GM18499 (cell line): ENCODE results near the gene SORBS1.

ENCODE experiments used
- ATAC-seq: cut with Tn5 transposase; IDR thresholded peaks from one replicate; pipeline ENCODE4 v1.9.1; 2021; ENCODE audit warnings: moderate number of reproducible peaks; ENCODE audit not compliant: insufficient read depth, unreplicated experiment

The SORBS1 gene

DNA sequence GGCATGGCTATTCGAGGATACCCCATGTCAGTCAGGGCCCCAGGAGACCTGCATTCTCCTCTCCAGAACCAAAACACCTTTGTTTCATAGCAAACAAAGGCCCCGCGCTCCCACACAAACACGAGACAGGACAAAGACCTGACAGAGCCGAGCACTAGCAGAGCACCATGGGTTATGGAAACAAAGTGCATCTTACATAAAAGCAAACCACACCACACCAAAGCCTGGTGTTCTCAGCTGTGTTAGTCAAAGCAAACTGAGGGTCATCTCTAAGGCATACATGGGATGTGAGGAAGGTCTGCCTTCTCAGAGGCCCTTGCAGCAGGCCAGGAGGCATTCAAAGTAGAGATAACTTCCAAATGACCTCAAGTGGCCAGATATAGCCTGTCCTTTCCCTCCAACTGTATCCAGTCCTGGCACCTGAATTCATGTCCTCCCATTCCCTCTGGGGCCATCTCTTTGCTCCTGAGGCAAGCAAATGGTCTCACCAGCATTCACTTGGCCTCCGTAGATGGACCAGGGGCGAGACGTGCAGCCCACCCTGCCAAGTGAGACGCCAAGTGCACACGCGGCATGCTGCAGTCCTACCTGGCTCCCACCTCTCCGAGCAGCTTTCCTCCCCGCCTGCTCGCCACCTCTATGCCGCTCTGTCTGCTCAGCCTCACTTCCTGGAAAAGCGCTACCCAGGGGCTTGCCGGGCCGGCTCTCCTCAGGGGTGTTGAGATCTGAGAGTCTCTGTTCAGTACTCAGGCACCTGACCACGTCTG is 225.1 kb downstream of the SORBS1 start:
- ATAC-seq, result no peak

DNA sequence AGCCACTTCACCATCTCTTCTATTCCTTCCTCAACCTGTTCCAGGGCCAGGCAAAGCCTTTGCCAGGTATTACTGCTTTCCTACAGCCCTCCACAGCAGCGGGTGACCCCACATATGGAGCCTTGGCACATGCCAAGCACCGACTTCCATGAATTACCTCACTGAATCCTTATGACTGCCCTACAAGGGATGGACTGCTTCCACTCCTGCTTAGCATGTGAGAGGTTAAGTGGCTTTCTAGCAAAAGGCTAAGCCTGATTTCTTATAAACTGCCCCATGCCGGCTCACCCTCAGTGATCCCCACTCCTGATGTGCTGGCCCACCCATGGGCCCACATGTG is 226.4 kb downstream of the SORBS1 start:
- no peak for ATAC-seq

DNA sequence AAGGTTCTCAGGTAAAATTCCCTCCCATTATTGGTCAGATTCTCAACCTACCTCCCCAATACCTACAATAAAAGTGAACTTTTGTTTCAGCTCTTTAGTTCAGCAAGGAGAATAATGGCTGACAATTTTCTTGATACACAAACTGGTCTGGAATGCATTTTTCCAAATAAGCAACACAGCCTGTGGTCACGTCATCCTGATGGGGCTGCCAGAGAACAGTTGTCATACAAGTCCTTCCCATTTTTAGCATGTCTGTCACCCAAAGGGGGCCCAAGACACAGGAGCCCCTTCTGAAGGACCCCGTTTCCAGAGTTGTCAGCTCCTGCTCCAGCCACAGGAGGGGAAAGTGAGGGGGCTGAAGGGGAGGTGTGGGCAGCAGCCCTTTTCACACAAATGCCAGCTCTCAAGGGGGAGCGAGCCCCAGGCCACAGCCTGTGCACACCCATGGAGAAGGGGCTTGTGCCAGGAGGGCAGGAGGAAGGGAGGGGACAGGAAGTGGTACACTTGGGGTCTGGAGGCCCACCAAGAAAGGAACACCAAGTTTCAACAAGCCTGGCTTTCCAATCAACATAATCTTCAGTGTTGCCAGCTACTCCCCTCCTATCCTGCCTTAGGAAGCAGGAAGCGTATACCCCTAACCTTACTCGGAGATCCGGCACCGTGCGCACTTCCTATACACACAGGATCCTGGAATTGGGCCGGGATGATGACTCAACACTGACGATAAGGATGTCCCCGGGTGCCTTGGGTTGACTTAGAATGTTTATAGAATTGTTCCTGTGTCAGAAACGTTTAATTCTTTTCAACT is 227.0 kb downstream of the SORBS1 start:
- ATAC-seq, result no peak

DNA sequence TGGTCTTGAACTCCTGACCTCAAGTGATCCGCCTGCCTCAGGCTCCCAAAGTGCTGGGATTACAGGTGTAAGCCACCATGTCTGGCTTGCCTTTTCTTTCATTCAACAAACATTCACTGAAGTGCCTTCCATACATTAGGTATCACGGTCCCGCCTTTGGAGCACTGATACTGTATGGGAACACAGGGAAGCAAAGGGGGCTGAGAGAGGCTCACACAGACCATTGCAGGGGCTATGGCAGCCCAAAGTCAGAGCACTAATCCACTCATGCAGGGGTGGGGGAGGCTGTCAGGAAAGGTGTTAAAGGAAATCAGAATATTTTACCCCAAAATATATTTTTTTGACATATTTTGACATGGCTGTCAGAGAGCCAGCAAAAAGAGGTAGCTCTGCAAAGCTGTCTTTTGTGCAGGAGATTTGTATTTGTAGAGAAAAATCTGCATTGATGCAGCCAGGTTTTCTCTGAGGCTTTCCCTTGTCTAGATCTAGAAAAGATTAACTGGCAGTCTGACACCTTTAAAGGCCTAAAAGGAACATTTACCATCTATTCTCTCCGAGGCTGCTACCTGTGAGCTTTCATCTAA is 228.4 kb downstream of the SORBS1 start:
- ATAC-seq, result no peak

DNA sequence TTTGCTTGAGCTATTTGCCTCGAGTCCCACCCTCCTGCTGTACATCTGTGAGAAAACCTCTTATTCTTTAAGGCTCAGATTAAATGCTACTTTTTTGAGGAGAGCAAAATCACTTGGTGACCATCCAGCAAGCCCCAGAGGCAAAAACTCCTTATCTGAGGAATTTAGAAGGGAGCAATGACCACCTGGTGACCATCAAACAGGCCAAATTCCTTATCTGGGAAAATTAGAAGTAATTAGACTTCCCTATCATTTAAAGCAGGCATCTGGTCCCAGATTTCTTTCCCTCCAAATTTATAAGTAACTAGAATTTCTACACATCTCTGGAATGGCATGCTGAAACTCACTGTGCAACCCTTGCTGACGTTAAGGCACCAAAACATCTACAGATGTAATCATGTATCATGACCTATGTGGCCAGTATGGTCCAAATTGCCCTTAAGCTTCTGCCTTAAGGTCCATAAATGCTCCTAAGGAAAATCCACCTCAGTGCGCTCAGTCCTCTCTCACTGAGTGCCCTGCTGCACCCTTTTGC is 229.5 kb downstream of the SORBS1 start:
- ATAC-seq, result no peak

DNA sequence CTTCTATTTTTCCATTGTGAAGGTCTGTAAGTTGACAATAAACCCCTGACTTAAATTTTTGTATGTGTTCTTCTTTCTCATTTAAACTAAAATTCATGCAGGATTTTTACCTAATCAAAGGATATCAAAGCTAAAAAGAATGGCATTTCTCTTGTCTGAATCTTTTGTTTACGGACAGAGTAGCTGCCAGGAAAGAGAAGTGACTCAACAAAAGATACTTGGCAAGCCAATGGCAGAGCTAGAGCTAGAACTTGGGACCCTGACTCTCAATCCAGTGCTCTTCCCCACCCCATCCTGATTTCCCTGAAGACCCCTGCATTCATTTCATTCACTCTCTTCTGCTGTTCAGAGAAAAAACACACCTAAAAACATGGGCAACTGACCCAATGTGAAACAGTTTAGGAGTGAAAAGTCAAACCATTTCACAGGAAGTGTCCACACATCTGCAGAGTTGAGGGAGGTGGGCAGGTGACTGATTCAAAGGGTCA is 230.2 kb downstream of the SORBS1 start:
- ATAC-seq, result no peak

DNA sequence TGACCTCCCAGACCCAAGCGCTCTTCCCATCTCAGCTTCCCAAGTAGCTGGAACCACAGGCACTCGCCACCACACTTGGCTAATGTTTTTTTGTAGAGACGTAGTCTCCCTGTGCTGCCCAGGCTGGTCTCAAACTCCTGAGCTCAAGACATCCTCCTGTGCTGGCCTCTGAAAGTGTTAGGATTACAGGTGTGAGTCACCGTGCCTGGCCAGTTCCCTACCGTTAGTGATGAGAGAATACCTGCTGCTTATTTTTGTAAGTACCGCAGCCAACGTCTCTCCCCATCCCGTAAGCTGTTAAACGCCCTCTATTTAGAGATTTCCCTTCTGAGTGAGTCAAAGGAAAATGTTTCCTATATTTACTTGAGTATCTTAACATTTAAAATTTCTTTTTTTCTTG is 231.9 kb downstream of the SORBS1 start:
- ATAC-seq, result no peak

DNA sequence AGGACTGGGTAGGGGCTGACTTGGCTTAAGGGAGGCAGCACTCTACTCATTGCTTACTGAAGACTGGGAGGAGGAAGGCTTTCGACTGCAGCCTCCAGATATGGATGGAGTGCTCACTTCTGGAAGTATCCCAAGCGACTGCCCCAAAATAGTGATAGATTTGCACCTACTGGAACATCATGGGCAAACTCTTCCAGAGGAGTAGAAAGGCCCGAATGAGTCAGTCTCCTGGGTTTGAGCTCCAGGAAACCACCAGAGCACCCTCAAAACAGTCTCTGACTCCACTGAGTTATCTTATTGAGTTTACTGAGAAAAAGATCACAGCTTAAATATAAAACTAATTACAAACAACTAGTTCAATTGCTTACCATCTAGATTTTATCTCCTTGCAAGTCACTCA is 233.2 kb downstream of the SORBS1 start:
- ATAC-seq, result no peak

DNA sequence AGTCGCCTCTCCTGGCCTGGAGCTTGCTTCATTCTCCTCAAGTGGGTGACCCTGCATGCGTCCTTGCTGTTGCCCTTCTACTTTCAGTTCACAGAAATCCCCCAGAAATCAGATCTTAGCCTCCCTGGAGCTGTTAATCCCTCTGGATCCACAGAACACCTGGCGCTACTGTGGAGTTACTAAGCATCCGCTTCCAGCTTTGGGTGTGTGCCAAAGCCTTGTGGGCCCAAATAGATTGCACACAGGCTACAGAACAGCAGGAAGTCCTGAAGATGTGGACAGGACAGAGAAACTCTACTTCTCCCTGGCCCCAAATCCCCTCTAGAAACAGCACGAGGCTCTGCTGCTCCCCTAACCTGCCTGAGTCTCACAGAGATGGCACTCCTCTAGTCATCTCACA is 233.8 kb downstream of the SORBS1 start:
- no peak for ATAC-seq

DNA sequence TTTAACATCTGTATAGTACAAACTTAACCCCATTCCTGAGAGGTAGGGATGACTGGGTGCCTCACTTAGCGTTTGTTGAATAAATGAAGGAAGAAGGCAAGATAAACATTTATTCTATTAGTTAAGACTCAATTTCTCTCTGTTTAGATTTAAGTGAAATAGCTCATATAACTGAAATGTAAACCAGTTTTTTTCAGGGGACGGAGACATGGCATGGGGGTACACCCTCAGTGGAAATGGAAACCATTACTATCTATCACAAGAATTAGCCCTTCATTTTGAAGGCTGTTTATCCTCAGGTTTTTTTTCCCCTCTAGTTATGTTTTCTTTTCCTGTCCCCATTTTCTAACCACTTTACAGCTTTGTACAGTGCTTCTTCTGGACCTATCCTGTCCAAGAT is 234.8 kb downstream of the SORBS1 start:
- no peak for ATAC-seq

DNA sequence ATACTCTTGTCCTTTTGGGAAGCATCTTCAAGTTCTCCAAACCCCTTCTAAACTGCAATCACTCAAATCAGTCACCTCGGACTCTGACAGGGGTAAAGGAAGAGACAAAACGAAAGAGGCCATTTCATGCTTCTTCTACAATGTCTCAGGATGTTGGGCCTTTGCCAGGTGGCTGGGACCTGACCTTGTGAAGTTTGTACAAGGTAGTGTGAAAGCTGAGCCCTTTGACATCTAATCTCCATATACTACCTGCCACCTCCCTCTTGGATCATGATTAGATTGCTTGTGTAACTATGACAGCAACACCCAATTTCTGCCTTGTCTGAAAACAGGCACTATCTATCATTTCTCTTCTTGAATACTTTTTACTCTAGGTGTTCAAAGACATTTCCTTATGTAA is 235.3 kb downstream of the SORBS1 start:
- no peak for ATAC-seq

DNA sequence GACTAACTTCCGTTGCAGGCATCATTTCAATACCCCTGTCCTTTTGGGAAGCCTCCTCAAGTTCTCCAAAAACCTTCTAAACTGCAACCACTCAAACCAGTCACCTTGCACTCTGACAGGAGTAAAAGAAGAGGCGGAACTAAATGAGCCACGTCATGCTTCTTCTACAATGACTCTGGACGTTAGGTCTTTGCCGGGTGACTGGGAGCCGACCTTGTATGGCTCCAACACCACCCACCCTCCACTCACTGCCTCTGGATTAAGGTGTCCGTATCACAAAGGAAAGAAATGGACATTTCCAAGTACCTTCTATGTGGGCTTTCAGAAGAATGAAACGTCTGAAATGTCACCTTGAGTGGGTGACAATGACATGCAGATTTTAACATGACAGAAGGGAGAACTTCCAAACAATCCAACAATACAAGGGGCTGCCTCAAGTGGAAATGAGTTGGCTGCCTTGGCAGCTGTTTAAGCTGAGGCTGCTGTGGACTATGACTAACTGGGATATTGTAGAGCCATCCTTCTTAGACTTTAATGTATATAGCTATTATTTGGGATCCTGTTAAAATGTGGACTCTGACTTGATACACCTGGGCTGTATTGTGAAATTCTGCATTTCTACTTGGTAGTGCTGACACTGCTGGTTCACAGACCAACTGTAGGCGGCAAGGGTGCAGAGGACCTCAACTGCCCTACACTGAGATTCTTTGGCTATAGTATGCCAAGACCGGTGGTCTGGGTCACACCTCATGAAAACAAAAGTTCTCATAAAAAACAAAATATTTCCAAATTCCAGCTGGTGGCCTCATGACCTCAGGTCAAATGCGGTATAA is 236.5 kb downstream of the SORBS1 start:
- ATAC-seq, result no peak

DNA sequence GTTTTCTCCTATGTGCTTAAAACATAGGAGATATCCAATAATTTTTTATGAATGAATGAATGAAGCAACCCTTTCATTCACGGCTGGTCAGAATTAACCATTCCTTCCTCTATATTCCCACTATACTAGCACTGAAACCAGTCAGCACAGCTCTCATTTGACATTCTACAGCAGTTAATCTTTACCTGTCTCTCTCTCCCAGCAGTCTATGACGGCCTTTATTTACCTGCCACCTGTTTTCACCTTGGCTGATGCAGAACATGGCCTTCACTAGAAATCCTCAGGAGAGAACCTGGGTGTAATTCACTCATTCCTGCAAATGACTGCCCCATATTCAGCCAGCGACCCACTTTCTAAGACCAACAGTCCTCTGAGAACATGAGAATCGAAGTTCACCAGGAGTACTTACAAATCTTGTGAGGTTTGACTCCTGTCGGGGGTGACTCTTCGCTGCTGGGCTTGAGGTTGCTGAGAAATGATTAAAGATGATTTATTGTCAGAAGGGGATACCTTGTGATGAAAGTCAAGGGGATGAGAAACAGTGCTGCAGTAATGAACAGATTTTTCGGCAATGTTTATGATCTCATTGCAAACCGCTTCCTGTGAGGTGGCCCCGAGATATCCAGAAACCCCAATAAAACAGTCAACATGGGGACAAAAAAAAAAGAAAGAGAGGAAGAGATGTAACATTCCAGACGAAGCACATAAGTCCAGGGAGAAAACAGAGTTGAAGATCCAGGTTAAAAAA is 239.4 kb downstream of the SORBS1 start:
- ATAC-seq, result no peak

DNA sequence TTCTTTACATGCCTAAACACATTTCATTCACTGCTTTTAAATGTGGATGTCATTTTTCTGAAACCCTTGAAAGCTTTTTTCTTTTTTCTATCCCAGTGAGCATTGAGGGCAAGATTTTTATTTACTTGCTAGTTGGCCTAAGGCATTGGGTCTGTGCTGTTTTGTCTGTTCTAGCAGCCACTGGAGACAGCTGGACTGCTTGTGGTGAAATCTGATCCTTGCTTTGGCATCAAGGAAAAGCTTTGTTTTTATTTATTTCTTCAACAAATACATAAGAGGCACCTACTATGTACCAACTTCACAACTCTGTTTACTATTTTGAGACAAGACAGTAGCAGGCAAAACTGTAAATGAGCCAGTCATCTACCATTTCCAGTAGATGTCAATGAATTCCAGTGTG is 241.9 kb downstream of the SORBS1 start:
- no peak for ATAC-seq

DNA sequence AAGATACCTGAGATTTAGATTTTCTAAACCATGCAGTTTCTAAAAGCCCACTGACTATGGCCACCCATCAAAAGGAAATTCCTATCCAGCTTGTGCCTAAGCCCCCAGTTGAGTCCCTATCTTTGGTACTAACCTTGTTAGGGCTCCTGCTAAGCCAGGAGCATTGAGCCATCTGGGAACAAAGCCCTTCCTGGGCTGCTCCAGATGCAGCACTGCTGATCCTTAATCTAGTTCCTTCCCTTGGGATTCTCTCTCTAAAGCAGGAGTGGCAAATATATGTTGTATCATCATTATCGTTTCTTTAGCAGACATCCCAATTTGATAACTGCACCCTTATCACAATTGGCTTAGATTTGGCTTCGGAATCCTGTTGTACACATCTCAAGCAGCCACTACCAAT is 245.7 kb downstream of the SORBS1 start:
- ATAC-seq, result no peak

DNA sequence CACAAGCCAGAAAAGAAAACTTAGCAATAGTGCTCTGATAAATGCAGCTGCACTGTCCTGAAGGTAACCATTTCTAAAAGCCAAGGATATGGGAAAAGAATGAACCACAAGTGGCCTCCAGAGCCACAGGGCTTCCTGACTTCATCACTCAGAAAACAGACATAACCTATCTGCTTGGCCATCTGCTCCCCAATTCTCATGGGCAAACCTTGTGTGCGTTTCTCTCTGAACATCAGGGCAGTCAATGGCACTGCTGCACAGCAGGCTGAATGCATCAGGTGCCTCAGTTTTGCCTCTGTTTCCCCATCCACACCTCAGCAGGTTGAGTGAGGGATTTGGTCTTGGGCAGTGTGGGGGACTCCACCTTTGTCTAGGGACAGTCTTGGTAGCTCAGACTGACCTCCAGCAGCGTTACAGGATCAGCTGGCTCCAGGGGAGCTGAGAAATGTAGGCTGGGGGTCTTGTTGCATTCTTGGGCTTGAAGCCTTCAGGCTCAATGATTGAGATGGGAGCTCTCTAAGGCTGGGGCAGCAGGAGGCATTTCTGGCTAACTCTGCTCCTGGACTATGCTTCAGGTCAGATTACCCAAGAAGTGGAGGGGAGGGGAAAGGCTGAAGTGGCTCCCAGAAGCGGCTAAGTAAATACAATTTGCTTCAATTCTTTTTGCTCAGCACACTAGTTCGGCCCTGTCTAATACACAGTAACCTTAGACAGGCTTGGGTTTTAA is 246.8 kb downstream of the SORBS1 start:
- no peak for ATAC-seq

DNA sequence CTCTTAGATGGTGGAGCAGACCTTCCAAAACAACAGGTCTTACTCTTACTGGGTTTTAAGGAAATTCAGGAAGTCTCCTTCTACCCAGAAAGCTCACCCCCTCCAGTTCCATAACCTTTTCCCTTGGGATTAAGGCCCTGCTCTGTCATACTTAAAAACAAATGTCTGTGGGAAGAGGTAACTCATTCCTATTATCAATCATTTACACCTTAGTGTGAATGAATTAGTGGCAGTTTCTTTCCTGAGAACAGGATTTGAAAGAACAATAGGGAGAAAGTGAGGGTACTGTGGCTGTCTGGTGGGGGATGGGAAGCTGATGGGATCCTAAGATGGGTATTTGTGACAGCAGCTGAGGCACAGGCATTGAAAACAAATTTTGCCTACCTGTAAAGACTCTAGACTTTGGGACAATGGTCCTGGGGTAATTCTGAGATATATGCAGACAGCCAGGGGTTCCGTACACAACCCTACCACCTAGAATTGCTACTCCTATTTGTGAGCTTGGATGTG is 248.1 kb downstream of the SORBS1 start:
- ATAC-seq, result no peak

DNA sequence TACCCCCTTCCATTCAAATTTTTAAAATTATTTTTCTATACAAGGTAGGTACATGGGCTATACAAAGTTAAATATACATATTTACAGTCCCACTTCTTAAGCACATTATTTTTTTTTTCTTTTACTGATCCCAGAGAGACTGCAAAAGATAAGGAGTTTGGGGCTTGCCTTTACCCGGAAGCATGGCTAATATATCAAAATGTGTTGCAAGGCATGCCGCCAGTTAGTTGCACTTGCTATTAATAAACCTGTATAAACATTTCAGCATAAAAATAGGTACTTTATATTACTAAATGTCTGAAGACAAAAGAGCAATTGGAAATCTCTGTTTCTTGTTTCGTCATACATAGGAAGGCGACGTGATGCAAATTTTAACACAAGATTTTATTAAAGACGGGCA is 248.9 kb downstream of the SORBS1 start:
- no peak for ATAC-seq

DNA sequence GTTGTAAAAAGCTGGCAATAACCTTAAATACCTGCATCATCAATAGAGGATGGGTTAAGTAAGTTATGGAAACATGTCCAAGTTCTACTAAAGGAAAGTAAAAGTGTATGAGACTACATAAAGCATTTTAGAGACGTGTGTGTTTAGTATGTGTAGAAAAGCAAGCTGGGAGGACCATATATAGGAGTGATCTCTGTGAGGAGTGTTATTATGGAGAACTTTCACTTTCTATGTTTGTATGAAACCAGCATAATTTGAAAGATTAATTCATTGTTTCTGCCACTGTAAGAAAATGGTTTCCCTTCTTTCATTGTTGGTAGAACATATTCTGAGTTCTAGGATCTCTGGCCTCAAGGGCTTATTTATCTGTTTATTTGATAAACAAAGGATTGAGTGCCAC is 251.2 kb downstream of the SORBS1 start:
- no peak for ATAC-seq
